Fibroblast of skin of right quadriceps (primary cell): ENCODE measurements around the gene TTC21A.
"Not testable (repeated sequence)": the region's sequence is repeated elsewhere in the genome, so short reads cannot be mapped to it uniquely, and the experiment has no call there.

Experiments used
- DNase-seq: peaks from one replicate; pipeline ENCODE4 v3.0.0-alpha.2; 2013

Gene TTC21A, protein sequence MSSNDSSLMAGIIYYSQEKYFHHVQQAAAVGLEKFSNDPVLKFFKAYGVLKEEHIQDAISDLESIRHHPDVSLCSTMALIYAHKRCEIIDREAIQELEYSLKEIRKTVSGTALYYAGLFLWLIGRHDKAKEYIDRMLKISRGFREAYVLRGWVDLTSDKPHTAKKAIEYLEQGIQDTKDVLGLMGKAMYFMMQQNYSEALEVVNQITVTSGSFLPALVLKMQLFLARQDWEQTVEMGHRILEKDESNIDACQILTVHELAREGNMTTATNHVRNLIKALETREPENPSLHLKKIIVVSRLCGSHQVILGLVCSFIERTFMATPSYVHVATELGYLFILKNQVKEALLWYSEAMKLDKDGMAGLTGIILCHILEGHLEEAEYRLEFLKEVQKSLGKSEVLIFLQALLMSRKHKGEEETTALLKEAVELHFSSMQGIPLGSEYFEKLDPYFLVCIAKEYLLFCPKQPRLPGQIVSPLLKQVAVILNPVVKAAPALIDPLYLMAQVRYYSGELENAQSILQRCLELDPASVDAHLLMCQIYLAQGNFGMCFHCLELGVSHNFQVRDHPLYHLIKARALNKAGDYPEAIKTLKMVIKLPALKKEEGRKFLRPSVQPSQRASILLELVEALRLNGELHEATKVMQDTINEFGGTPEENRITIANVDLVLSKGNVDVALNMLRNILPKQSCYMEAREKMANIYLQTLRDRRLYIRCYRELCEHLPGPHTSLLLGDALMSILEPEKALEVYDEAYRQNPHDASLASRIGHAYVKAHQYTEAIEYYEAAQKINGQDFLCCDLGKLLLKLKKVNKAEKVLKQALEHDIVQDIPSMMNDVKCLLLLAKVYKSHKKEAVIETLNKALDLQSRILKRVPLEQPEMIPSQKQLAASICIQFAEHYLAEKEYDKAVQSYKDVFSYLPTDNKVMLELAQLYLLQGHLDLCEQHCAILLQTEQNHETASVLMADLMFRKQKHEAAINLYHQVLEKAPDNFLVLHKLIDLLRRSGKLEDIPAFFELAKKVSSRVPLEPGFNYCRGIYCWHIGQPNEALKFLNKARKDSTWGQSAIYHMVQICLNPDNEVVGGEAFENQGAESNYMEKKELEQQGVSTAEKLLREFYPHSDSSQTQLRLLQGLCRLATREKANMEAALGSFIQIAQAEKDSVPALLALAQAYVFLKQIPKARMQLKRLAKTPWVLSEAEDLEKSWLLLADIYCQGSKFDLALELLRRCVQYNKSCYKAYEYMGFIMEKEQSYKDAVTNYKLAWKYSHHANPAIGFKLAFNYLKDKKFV (N-terminal part only)

DNA sequence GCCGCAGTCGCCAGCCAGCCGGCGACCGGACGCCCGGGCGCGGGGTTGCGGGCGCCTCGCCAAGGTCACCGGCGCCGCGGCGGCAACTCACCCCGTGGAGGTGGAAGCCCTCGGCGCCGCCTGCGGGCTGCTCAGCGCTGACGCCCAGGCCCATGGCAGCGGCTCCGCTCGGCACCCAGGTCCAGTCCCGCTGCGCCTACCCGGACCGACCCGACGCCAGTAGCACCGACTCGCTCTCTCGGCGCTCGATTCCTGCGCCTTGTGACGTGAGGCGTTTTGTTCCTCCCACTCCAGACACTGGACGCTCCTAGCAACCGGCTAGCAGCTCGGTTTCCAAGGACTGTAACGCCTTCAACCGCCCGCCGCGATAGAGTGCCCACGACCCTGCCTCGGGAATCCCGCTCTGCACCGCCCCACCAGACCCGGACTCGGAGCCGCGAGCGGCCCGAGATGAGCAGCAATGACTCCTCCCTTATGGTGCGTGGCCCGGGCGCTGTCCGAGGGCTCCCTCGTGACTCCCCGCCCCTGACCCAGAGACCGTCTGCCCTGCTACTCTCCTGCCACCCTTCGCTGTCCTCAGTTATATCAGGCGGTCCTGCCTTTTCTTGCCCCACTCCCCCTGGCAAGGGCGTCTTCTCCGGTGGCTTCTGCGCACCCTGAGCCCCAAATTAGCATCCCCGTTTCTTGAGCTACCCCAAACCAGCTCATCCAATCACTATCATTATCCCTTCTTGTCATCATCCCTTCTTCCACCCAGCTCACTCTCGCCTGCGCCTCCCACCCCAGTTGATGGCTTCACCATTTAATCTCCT is at the start of gene TTC21A, which contains the start of gene GORASP1:
TSS of gene TTC21A (plus strand) at position 293 of the 812 bp plus-strand sequence. CDS start at position 451, 158 bp downstream.
TSS of gene GORASP1 (minus strand) at position 240 of the 812 bp plus-strand sequence. CDS start at position 154, 86 bp downstream.
- peak; percentile 85 for DNase-seq

- DNase-seq = not testable (repeated sequence)
These were observed 46.3 kb upstream of the TTC21A start for GRCh38 chr3:39061228-39061627.

GRCh38 chr3:39062180-39062579 is 45.3 kb upstream of the TTC21A start:
- no peak for DNase-seq

DNA sequence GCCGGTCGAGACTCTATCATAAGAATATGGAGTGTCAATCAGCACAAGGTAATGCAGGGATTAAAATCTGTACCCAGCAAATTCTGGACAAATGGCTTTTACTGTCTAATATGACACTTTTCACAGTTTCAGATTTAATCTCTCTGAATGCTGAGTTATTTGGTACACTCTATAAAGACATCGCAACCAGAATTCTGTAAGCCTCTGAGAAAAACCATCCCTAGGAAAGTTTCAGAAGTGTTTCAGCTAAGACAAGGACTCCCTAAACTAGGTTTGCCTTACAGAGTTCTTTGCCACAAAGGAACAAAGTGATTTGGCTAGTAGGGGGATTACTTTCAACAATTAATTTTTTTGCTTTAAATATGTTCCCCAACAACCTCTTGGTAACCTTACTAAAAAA is 44.3 kb upstream of the TTC21A start:
- DNase-seq = no peak

- DNase-seq = peak; percentile 26
These were observed 42.8 kb upstream of the TTC21A start for GRCh38 chr3:39064646-39065045.

DNA sequence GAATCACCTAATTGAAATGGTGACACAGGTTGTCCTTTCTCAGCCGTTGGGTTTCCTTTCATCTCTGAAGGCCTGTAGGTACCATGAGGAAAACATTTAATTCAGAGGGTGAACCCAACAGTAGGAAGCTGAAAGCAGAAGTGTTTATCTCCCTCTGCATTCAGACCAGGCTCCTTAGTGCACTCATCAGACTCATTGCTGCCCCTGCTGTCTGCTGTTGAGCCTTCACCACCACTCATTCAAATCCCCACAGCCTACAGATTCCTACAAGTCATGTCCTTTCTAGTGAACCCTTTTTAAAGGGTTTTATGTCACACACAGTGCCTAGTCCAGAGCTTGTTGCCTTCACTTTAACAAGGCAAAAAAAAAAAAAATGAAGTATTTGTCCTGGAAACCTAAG is 42.3 kb upstream of the TTC21A start:
- peak; percentile 15 for DNase-seq

GRCh38 chr3:39067286-39067685 is 40.2 kb upstream of the TTC21A start:
- no peak for DNase-seq

DNA sequence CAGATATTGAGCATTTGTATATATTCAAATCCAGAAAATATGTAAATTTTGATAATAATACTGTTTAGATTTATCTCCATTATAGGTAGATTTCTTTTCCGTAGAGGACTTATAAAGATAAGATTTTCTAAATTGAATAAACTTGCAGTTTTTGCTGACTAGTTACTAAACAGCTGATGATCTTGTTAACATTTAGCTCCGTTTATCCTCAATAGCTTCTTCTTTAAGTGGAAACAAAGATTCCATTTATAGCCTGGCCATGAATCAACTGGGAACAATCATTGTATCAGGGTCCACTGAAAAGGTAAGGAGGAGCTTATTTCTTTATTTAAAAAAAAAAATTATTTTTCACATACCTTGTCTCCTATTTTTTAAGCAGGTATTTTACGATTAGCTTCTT is 38.9 kb upstream of the TTC21A start:
- no peak for DNase-seq

- DNase-seq = no peak
These were observed 31.6 kb upstream of the TTC21A start for GRCh38 chr3:39075910-39076309.

DNA sequence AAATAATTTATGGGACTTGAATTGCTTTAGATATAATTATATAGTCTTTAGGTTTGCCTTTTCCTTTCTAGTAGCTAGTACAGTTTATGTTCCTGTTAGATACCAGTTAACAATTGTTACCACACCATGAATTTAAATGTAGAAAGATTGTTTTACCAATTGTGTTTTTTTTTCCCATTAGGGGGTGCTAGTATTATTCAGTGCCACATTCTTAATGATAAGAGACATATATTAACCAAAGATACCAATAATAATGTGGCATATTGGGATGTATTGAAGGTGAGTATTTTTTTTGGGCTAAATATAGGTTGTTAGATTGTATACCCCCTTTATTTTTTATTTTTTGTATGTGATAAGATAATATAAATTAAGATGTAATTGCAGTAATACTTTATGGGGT is 27.9 kb upstream of the TTC21A start:
- DNase-seq = no peak

- no peak for DNase-seq
These were observed 27.5 kb upstream of the TTC21A start for GRCh38 chr3:39080026-39080425.

DNA sequence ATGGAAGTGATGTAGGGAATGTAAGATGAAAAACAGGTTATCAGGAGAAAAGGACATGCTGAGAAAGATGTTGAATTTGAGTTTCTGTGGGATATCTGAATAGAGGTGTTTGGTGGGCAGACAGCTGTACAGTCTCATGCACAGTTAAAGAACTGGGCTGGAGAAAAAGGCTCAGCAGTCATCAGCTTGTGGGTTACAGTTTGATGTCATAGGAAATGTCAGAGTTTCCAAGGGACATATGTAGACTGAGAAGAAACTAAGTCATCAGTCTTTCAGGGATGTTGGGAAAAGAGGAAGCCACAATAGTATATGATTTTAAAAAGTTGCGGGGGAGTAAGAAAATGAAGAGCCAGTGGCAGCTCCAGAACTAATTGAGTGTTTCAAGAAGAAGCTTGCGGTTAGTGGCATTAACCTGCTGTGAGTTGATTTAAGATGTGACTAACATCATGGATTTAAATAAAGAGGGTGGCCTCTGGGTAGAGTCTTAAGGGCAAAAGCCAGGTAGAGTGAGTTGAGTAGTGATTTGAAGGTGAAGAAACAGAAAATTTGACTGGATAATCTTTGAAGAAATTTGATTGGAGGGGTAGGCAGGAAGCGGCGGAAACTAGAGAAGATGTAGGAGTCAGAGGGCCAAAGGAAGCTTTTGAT is 24.7 kb upstream of the TTC21A start:
- no peak for DNase-seq

DNA sequence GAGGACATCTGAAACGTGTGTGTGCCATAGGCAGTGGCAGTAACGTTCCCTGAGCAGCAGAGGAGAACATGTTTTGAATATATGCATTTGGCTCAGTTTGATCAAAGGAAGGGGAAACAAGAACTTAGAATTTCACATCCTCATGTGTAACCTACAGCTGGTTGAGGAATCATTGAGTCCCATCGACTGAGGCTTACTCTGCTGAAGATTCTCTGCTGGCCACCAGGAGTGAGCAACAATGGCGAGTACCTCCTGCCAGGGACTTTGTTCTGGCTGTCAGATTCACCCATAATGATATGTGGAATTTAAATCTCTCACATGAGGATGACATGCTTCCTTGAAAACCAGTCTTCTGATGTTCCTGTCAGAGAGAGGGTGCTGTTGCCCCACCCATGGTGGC is 21.3 kb upstream of the TTC21A start:
- DNase-seq = no peak

GRCh38 chr3:39088456-39088855 is 19.0 kb upstream of the TTC21A start:
- no peak for DNase-seq

DNA sequence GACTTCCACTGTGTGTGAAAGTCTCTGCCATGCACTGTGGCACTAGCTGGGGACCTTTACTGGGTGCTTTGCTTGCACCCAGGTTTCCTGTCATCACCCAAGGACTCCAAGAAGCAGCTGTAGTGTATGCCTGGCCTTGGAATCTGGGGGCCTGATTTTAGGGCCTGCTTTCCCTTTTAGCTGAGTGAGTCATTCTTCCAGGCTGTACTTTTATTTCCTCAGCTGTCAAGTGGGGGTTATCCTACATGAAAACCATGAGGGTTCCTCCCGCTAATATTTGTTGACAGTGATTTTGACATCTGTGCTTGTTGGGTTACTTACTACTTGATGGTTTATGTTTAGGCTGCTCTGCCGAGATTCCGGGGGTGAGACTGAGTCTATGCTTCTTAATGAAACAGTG is 18.6 kb upstream of the TTC21A start:
- no peak for DNase-seq

- DNase-seq = no peak
These were observed 16.6 kb upstream of the TTC21A start for GRCh38 chr3:39090922-39091321.

DNA sequence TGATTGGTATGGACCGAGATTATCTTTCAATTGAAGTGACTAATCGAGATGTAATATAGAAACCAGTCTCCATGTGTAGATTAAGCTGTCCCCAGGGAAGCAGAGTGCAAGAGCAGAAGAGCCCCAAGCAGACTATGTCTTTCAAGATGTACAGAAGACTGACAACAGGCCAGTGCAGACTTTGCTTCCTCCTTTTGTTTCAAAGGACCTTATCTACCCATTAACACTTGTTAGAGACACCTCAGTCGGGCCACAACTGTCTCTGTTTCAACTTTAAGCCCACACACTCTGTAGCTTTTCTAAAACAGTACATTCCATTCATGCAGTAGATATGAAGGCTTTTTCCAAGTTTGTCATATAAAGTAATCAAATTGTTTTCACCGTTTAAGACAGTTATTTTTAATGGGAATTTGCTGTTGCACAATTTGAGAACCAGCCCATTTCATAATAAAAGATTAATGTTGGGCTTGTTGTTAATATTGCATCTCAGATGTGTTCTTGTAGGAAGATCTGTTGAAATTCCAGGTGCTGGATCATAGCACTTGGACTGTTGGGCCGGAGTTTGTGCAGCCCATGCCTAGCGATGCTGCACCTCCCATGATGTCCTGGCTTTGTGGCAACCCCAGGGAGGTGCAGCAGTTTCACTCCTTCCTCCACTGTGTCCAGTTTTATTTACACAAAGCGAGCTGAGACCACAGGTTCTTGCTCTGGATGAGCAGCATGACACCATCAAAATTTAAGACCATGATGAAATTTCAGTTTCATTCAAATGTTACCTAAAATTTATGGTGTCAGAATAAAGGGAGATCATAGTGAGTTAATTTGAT is 12.4 kb upstream of the TTC21A start:
- DNase-seq = no peak

DNA sequence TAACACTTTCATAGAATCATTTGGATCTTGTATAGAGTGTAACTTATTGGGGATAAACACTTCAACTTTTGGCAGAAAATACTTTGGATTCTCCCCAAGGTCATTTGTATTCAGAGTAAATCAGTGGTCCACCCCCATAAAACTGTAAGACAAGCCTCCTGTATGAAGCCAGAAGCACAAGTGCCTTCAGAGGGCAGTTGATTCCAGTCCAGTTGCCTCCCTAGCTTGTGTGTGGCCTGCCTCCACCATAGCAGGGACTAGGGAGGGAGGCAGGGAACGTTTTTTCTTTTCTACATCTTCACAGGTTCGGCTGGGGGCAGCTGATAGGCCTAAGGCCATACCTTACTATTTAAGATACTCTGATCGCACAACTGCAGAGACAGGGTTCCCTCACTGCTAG is 11.7 kb upstream of the TTC21A start:
- DNase-seq = no peak

DNA sequence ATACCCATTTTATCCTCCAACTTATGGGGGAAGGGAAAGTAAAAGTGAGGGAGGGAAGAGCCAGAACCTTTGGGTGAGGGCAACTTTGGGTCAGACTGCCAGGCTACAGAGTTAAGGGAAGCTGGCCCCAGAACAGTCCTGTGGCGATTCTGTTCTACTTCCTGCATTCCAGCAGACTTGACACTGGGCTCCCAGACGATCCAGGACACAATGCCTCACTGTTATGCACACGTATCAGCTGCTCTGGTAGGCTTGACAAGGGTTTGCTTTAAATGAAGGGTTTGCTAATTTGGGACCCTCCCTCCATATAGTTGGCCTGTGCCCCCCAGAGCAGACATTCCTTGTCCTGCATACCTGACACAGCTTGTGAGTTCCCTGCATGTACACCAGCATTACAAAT is 10.7 kb upstream of the TTC21A start:
- DNase-seq = no peak

DNA sequence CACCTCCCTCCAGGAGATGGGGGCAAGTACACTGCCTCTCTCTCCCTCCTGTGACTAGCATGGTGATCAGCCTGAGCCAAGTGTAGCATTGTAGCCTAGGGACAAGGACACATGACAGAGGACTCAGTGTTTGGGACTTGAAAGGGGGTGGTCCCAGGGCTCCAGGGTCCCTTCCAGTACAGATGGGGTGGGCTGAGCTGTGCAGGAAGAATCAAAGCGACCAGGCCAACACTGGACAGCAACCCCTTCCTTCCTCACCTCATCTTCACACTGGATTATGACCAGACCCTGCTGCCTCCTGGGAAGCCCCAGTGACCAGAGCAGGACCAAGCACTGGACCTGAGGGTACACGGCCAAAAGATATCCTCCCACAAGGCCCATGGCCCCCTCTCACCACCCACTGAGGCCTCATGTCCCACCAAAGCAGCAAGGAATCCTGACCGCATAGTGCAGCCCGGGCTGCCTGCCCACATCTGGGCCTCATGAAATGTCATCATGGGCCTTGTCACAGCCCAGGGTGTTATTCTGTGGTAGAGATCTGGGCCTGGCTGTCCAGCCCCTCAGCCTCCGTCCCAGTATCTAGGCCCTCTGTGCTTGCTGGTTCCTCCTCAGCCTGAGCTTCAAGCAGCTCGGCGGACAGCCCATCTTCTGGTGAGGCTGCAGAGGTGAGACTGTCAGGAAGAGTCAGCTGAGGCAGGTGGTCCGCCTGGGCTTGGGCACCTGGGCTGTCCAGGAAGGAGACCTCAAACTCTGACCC is 9.6 kb upstream of the TTC21A start:
- DNase-seq = no peak
